ENCODE data around the gene THAP10. TPM values are rescaled to one million over a fixed set of nuclear protein-coding genes. Genes with fewer than 3 reads are reported as not detected.

THAP10 gene
- total RNA-seq, 1 experiment from 2014 or later = 4.0 TPM

- H3K27me3 Mint-ChIP-seq (ENCODE audit: insufficient read depth, unreplicated experiment) = no peaks in the 10 kb centered on the region
- no peak overlapping the region for H3K4me3 Mint-ChIP-seq (ENCODE audit: unreplicated experiment)
- ChIA-PET CTCF (no interaction called here), POLR2A (interaction anchor here (1.5 to 1.8 kb wide), 2 partner anchors 11 to 16 kb away, joined by 4 to 5 read pairs; no protein-coding TSS in a partner anchor)
- H3K27ac Mint-ChIP-seq (ENCODE audit: low read depth, unreplicated experiment) = no peak overlapping the region
- intact Hi-C loops (cut with micrococcal nuclease) = no loop called here
- peaks cover 6% of the 10 kb centered on the region for H3K36me3 Mint-ChIP-seq (ENCODE audit: insufficient read depth, unreplicated experiment)
- no peaks in the 10 kb centered on the region for H3K4me1 Mint-ChIP-seq (ENCODE audit: insufficient read depth, unreplicated experiment)
- DNase-seq (ENCODE audit: unreplicated experiment) = no peak
- TF ChIP-seq CTCF (IDR thresholded peaks at IDR 0.05; ENCODE audit: unreplicated experiment) = no peak
- peaks cover 7% of the 10 kb centered on the region for H3K9me3 Mint-ChIP-seq (ENCODE audit: unreplicated experiment)
- no TSS peak for BruUV-seq (replicated peaks)
Observed at GRCh38 chr15:70922119-70922518, 29.9 kb upstream of the THAP10 start.

GRCh38 chr15:70920981-70921696, 28.9 kb upstream of the THAP10 start:
- intact Hi-C loops (cut with micrococcal nuclease) = no loop called here
- TF ChIP-seq CTCF (IDR thresholded peaks at IDR 0.05; ENCODE audit: unreplicated experiment) = no peak
- CTCF ChIA-PET = no interaction called here
- H3K4me3 Mint-ChIP-seq (ENCODE audit: unreplicated experiment) = no peak overlapping the region
- DNase-seq (ENCODE audit: unreplicated experiment) = no peak
- peaks cover 7% of the 10 kb centered on the region for H3K9me3 Mint-ChIP-seq (ENCODE audit: unreplicated experiment)
- BruUV-seq (replicated peaks) = no TSS peak
- H3K36me3 Mint-ChIP-seq (ENCODE audit: insufficient read depth, unreplicated experiment) = peaks cover 6% of the 10 kb centered on the region
- H3K27me3 Mint-ChIP-seq (ENCODE audit: insufficient read depth, unreplicated experiment) = no peaks in the 10 kb centered on the region
- POLR2A ChIA-PET = no interaction called here
- H3K4me1 Mint-ChIP-seq (ENCODE audit: insufficient read depth, unreplicated experiment) = no peaks in the 10 kb centered on the region
- H3K27ac Mint-ChIP-seq (ENCODE audit: low read depth, unreplicated experiment) = no peak overlapping the region

GRCh38 chr15:70917955-70918354, 25.7 kb upstream of the THAP10 start:
- H3K36me3 Mint-ChIP-seq (ENCODE audit: insufficient read depth, unreplicated experiment) = peaks cover 6% of the 10 kb centered on the region
- no peak for DNase-seq (ENCODE audit: unreplicated experiment)
- H3K4me3 Mint-ChIP-seq (ENCODE audit: unreplicated experiment) = no peak overlapping the region
- POLR2A ChIA-PET = no interaction called here
- no peaks in the 10 kb centered on the region for H3K4me1 Mint-ChIP-seq (ENCODE audit: insufficient read depth, unreplicated experiment)
- no TSS peak for BruUV-seq (replicated peaks)
- peaks cover 7% of the 10 kb centered on the region for H3K9me3 Mint-ChIP-seq (ENCODE audit: unreplicated experiment)
- no peak overlapping the region for H3K27ac Mint-ChIP-seq (ENCODE audit: low read depth, unreplicated experiment)
- no peaks in the 10 kb centered on the region for H3K27me3 Mint-ChIP-seq (ENCODE audit: insufficient read depth, unreplicated experiment)
- CTCF ChIA-PET = no interaction called here
- intact Hi-C loops (cut with micrococcal nuclease) = no loop called here
- no peak for TF ChIP-seq CTCF (IDR thresholded peaks at IDR 0.05; ENCODE audit: unreplicated experiment)

- no TSS peak for BruUV-seq (replicated peaks)
- POLR2A ChIA-PET = no interaction called here
- intact Hi-C loops (cut with micrococcal nuclease) = no loop called here
- CTCF ChIA-PET = no interaction called here
- peaks cover 6% of the 10 kb centered on the region for H3K36me3 Mint-ChIP-seq (ENCODE audit: insufficient read depth, unreplicated experiment)
- DNase-seq (ENCODE audit: unreplicated experiment) = no peak
- H3K4me3 Mint-ChIP-seq (ENCODE audit: unreplicated experiment) = no peak overlapping the region
- H3K9me3 Mint-ChIP-seq (ENCODE audit: unreplicated experiment) = no peaks in the 10 kb centered on the region
- no peak for TF ChIP-seq CTCF (IDR thresholded peaks at IDR 0.05; ENCODE audit: unreplicated experiment)
- H3K27me3 Mint-ChIP-seq (ENCODE audit: insufficient read depth, unreplicated experiment) = no peaks in the 10 kb centered on the region
- H3K27ac Mint-ChIP-seq (ENCODE audit: low read depth, unreplicated experiment) = no peak overlapping the region
- H3K4me1 Mint-ChIP-seq (ENCODE audit: insufficient read depth, unreplicated experiment) = no peaks in the 10 kb centered on the region
Observed at GRCh38 chr15:70916531-70916930, 24.3 kb upstream of the THAP10 start.

Data from MCF 10A (cell line).